Stimulated activated CD4-positive, alpha-beta T cell treated with anti-CD3 and anti-CD28 coated beads, Interleukin-4, amount 100 ng/mL, for 24 hours (primary cell): ENCODE data around the gene C10orf90.

Experiments used
- DNase-seq: peaks from one replicate; pipeline ENCODE4 v3.0.0-alpha.2; 2020

The C10orf90 gene

GRCh38 chr10:126634347-126634746 is 36.1 kb downstream of the C10orf90 start:
- DNase-seq = no peak

DNA sequence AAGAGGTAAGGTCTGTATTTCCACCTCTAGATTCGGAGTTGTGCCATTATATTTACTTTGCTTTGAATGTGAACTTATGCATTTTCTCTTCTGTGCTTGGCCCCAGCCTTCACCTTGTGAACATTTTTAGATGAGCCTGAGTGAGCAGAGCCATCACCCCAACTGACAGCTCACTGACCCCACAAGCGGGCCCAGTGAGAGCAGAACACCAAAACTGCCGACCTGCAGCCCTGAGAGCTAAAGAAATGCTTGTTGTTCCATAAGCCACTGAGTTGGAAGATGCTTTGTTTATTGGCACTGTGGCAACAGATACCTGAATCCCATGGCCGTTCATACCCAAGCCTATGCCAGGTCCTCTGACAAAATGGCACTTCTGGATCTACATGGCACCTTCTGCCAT is 37.8 kb downstream of the C10orf90 start:
- no peak for DNase-seq

DNA sequence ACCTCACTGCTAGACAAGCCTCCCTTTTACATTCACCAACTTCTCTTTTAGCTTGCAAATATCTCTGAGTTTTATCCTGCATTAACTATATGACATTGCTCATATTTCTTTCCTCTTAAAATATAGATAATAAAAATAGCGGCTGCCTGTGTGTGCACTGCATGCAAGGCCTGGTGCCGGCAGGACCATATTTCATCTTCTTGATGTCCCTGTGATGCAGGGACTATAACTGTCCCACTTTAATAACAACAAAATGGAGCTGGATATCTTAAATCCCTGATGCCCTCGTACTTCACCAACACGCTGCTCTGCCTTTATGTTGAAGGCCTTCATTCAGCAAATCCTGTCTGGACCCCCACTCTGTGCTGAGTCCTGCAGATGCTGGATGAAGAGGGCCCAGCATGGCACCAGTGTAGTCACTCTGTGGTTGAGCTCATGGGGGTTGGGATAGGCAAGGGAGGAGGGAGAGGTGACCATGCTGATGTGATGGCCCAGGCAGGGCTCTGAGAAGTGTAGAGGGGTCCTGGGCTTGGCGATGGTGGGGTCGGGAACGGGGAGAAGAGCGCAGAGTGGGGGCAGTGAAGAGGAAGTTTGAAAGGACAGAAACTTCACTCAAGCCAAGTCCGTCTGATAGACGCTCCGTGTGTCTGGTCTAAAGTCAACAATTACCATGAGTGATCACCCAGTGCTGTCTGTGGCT is 40.4 kb downstream of the C10orf90 start:
- no peak for DNase-seq

DNA sequence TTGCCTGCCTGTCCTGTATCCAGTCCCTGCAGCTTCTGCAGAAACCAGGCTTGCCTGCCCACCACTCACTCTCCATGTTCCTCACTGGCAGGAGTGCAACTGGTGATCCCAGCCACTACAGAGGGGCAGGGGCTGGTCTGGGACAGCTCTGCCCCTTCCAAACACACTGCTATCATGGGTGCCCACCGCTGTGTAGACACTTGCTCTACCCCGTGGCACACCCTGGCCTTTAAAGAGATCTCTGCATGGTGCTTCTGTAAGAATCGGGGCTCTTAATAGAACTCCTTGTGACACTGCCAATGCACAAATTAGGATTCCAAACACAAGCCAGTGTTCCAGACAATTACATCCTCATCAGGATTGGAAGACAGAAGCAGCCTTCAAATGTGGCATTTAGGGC is 41.7 kb downstream of the C10orf90 start:
- no peak for DNase-seq

- no peak for DNase-seq
Observed at GRCh38 chr10:126621846-126622245, 48.6 kb downstream of the C10orf90 start.

- DNase-seq = no peak
Observed at GRCh38 chr10:126618466-126618865, 52.0 kb downstream of the C10orf90 start.

DNA sequence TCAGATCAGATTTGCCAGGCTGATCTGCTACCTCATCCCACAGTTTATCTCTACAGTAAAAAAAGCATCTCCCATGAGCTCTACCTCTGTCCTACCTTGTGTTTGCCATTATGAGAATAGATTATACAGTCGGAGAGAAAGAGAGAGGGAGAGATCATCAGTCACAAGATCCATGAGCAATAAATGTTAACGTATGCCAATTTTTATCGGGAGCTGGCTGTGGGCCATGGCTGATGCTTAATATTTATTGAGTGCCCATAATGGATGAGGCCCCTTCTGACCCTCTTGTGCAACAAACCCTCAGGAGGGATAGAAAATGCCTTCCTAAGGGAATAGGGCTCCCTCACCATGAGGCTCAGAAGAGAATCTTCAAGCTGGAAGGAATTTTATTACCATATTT is 52.8 kb downstream of the C10orf90 start:
- no peak for DNase-seq

DNA sequence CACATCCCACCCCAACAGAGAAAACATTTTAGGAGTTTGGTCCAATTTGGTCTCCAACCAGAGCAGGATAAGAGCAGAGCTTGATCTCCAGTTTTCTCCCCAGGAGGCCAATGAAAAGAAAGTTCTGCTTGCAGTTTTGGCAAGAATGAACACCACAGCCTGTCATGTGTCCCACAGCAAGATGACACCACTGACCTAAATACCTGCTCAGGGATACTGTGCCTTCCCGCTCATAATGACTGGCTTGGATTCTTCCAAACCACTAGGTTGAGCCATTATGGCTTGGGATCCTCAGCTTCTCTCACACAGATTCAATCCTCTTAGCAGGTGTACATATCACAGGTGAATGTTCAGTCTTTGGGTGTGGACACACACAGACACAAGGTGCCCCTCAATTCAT is 53.3 kb downstream of the C10orf90 start:
- no peak for DNase-seq

DNA sequence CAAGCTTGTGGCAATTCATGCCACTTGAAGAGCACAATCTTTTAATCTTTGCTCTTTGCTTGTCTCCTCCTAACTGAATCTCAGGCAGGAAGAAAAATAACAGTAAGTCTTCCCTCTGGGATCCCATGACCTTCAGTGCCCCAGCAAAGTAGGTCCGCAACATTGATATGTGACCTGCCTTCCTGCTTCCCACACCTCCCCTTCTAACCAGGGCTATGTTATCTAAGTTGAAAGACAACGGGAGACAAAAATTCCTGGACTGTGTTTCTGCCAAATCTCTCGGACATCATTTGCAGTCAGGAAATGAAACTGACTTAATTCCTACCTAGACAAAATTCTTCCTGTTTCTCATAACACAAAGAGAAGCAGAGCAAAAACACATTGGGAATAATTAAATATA is 53.8 kb downstream of the C10orf90 start:
- no peak for DNase-seq

GRCh38 chr10:126611303-126611702 is 59.2 kb downstream of the C10orf90 start:
- DNase-seq = no peak

GRCh38 chr10:126609566-126609965 is 60.9 kb downstream of the C10orf90 start:
- no peak for DNase-seq

DNA sequence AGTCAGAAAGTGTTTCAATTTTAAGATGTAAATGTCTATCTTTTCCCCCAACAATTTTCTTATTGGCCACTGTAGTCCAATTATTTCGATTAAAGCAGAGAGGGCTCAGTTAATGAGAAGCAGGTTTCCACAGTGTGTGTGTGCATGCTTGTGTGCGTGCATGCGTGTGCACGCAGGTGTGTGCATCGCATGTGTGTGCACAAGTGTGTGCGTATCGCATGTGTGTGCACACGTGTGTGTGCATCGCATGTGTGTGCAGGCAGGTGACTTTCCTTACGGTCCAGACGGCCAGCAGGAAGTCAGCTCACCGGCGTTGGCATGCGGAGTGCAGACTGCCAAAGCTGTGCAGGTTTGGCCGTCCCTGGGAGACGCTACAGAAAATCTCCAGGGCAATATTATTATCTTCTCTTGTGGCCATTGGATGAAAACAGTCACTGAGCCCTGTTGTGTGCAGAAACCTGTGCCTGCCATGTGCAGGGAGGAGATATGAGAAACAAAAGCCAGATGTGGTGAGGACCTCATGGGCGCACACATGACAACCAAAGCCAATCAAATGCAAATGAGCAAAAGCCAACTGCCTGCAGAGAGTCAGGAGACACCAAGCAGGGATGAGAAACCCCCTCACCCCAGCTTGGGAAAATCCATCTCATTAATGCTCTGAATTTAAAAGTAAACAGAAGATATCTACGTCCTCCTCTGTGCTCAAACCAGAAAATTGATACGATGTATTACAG is 70.4 kb downstream of the C10orf90 start:
- DNase-seq = no peak

- no peak for DNase-seq
Observed at GRCh38 chr10:126598009-126598408, 72.5 kb downstream of the C10orf90 start.

- no peak for DNase-seq
Observed at GRCh38 chr10:126597211-126597610, 73.3 kb downstream of the C10orf90 start.

DNA sequence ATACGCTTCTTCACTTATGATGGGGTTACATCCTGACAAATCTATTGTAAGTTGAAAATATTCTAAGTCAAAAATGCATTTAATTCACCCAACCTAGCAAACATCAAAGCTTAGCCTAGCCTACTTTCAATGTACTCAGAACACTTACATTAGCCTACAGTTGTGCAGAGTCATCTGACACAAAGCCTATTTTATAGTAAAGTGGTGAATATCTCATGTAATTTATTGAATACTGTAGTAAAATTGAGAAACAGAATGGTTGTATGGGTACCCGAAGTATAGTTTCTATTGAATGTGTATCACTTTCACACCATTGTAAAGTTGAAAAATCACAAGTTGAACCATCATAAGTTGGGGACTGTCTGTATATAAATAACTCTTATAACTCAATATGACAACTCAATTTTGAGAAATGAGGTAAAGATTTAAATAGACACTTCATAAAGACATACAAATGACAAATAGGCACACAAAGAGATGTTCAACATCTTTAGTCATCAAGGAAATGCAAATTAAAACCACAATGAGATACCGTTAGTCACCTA is 73.9 kb downstream of the C10orf90 start:
- DNase-seq = no peak

- DNase-seq = no peak
Observed at GRCh38 chr10:126595160-126595559, 75.3 kb downstream of the C10orf90 start.

DNA sequence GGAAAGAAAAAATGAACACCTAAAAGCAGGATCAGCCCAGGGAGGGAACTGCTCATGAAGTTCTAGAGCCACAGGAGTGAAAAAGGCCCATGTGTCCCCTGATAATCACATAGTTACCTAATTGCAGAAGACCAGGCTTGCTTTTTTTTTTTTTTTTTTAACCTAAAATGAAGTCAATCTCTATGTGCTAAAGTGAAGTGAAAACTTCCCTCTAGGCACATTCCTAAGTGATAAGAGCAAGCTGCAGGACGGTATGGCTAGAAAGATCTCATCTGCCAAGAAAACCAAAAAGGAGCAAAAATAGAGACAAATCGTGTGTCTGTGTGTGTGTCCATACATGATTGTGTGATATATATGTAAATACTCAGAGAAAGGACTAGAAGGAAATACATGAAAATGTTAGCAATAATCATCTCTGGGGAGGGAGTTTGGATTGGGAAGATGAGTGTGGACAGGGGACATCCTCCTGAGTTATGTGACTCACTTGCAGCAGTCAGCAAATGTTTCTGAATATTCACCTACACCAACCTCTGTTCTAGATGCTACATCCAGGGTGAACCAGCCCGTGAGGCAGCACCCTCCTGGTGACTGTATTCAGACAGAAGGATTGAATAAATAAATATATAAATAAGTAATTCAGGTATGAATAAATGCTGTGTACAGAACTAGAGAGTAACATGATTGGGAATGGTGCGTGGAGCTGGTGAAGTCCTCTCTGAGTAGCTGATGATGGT is 76.4 kb downstream of the C10orf90 start:
- DNase-seq = no peak

DNA sequence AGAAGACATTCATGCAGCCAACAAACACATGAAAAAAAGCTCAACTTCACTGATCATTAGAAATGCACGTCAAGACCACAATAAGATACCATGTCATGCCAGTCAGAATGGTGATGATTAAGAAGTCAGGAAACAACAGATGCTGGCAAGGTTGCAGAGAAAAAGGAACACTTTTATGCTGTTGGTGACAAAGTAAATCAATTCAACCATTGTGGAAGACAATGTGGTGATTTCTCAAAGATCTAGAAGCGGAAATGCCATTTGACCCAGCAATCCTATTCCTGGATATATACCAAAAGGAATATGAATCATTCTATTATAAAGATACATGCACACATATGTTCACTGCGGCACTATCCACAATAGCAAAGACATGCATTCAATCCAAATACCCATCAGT is 77.6 kb downstream of the C10orf90 start:
- no peak for DNase-seq

- DNase-seq = no peak
Observed at GRCh38 chr10:126588024-126588423, 82.5 kb downstream of the C10orf90 start.

DNA sequence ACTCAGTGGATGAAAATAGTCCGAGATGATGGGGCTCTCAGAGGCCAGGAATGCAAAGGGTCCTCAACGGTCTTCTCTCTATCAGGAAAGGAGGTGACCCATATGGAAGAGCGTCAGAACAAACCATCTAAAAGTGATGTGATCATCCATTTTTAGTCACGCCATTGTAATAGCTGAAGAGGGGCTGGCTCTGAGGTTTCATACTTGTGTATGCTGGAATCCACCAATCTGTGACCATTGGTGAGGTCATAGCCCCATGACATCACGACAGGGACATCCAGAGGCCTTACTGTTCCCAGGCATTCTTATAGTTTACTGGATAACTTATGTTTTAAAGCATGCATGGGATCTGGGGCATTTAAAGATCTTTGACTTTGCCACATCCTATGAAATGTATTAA is 83.6 kb downstream of the C10orf90 start:
- DNase-seq = no peak

DNA sequence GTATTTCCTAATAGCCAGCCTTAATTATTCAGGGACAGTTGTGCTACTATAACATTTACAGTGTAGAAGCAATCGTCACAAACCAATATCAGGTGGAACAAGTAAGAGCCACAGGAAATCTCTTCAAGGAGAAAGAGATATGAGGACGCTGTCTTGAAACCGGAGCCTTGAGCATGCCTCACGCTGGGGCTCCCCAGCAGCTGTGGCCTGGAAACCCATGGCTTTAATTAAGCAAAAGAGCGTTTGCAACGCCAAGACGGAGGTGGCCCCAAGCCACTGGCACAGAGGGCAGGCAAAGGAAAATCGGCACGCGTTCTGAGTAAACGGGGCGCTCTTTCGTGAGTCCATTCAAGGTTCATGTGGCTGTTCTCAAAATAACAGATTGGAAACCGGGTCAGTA is 84.4 kb downstream of the C10orf90 start:
- DNase-seq = no peak

DNA sequence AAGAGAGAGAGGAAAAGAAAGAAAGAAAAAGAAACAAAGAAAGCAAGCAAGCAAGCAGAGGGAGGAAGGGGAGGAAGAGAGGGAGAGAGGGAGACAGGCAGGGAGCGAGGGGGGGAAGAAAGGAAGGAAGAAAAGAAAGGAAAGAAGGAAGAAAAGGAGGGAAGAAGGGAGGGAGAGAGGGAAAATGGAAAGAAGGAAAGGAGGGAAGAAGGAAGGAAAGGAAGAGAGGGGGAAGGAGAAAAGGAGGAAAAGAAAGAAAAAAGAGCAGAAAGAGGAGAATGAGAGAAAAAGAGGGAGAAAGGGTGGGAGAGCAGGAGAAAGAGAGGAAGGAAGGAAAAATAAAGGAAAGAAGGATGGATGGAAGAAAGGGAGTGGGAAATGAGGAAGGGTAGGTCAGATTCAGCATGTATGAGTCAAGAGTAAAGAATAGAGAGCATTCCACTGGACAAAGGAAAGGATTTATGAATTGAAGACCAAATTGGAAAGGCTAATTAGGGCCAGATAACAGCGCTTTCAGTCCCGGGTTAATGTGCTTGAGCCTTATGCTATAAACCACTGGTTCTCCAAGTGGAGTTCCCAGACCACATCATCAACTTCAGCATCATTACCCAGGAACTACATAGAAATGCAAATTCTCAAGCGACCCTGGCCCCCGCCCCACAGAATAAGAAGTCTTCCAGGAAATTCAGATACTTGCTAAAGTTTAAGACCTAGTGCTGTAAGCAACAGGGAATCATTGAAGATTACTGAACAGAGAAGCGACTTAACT is 85.1 kb downstream of the C10orf90 start:
- DNase-seq = no peak

DNA sequence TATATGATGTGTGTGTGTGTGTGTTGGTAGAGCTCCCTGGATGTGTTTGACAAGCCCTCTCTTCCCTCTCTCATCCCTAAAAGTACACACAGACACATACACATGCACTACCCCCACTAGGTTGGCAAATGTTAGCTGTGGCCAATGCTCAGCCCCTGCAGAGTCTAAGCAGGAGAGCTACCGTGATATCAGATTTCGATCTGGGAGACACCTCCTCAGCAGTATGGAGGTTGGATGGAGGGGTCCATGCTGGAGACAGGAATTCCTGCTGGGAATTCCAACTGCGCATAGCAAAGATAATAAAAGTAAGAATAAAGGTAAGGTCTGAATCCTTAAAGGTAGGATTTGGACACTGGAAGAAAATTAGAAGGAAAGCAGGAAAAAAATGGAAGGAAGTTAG is 85.7 kb downstream of the C10orf90 start:
- no peak for DNase-seq
